HCT116 (cell line): ENCODE data around the gene PKD2.

ENCODE experiments used
- CBX3 ChIP-seq: IDR thresholded peaks from 2 replicates; pipeline ENCODE4 v1.6.1; 2012; ENCODE audit warnings: low read depth
- EZH2 ChIP-seq: fragments of 200-600 bp; sonication (generic); IDR thresholded peaks from 2 replicates; pipeline ENCODE4 v1.6.1; 2017; ENCODE audit warnings: antibody characterized with exemption, mixed run types
- EZH2phosphoT487 ChIP-seq: fragments of 200-600 bp; IDR thresholded peaks from 2 replicates; pipeline ENCODE4 v1.6.1; 2018; ENCODE audit warnings: antibody characterized with exemption, borderline replicate concordance
- RAD21 ChIP-seq: IDR thresholded peaks from 2 replicates; pipeline ENCODE4 v1.6.1; 2012; ENCODE audit warnings: low read depth, mild to moderate bottlenecking
- SRF ChIP-seq: IDR thresholded peaks from 2 replicates; pipeline ENCODE4 v1.6.1; 2012; ENCODE audit warnings: low read depth
- TCF7L2 ChIP-seq: IDR thresholded peaks from 2 replicates; pipeline ENCODE4 v1.7.0; 2011; ENCODE audit warnings: borderline replicate concordance, inconsistent platforms; ENCODE audit not compliant: insufficient read depth, insufficient read length; ENCODE audit errors: extremely low read depth
- YY1 ChIP-seq: IDR thresholded peaks from 2 replicates; pipeline ENCODE4 v1.6.1; 2011; ENCODE audit warnings: low read length, low read depth, moderate library complexity, mild to moderate bottlenecking; ENCODE audit not compliant: insufficient replicate concordance; ENCODE audit errors: extremely low read depth
- ZFX ChIP-seq: fragments of 450-650 bp; IDR thresholded peaks from 2 replicates; pipeline ENCODE4 v1.6.1; 2017
- ZNF274 ChIP-seq: fragments of 200-500 bp; sonication (Bioruptor generic); IDR thresholded peaks from 2 replicates; pipeline ENCODE4 v1.6.1; 2014; ENCODE audit warnings: mild to moderate bottlenecking, low read depth, low read length, inconsistent platforms
- TF ChIP-seq, protein P1 (sequence below), 3 experiments: fragments of 200-600 bp in 1 of 3; sonication (generic) in 1 of 3; IDR thresholded peaks in 2 of 3; conservative IDR thresholded peaks in 1 of 3; 2 replicates each; pipeline ENCODE4 v1.5.1; 2012 to 2017; ENCODE audit warnings: low read depth in 2 of 3, low read length in 2 of 3, antibody characterized with exemption in 1 of 3, borderline replicate concordance in 1 of 3, control low read depth in 1 of 3, mild to moderate bottlenecking in 1 of 3, mixed read lengths in 1 of 3, mixed run types in 1 of 3, moderate library complexity in 1 of 3; ENCODE audit not compliant: insufficient read depth in 1 of 3
- TF ChIP-seq, protein P2 (sequence below): IDR thresholded peaks from 2 replicates; pipeline ENCODE4 v1.6.1; 2012

DNA sequence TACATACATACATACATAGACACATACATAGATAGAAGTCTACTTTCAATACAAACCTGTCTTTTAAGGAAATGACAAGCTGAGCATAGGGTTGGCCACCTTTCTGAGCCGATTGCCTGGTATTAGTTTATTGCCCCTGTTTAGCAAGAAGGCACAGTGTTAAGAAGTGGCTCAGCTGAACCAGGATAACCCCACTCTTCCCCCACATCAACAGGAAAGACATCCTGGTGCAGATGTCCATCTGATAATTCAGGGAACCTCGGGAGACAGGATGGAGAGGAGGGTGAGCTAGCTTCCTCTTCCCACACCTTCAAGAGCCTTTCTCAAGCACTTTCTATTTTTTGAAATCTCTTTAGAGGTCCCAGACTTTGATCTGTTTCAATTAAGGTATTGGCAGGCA lies 52.3 kb downstream of the PKD2 start:
- TF ChIP-seq RAD21 (no peak), CBX3 (no peak), ZFX (no peak), EZH2phosphoT487 (no peak), EZH2 (no peak), ZNF274 (no peak), YY1 (no peak), SRF (no peak), TCF7L2 (no peak)
- TF ChIP-seq, protein P1, sequence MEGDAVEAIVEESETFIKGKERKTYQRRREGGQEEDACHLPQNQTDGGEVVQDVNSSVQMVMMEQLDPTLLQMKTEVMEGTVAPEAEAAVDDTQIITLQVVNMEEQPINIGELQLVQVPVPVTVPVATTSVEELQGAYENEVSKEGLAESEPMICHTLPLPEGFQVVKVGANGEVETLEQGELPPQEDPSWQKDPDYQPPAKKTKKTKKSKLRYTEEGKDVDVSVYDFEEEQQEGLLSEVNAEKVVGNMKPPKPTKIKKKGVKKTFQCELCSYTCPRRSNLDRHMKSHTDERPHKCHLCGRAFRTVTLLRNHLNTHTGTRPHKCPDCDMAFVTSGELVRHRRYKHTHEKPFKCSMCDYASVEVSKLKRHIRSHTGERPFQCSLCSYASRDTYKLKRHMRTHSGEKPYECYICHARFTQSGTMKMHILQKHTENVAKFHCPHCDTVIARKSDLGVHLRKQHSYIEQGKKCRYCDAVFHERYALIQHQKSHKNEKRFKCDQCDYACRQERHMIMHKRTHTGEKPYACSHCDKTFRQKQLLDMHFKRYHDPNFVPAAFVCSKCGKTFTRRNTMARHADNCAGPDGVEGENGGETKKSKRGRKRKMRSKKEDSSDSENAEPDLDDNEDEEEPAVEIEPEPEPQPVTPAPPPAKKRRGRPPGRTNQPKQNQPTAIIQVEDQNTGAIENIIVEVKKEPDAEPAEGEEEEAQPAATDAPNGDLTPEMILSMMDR (IDR thresholded peaks at IDR 0.05 in 2 of 3, conservative IDR thresholded peaks at IDR 0.05 in 1 of 3; ENCODE audit: borderline replicate concordance in 1 of 3, insufficient read depth in 1 of 3, low read depth in 2 of 3, low read length in 2 of 3) = no peak
- TF ChIP-seq, protein P2, sequence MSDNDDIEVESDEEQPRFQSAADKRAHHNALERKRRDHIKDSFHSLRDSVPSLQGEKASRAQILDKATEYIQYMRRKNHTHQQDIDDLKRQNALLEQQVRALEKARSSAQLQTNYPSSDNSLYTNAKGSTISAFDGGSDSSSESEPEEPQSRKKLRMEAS = no peak
